ENCODE measurements around the gene ANKS4B.

- TF ChIP-seq POLR2A (IDR thresholded peaks at IDR 0.05; ENCODE audit: low read length) (no peak), GATA1 (IDR thresholded peaks at IDR 0.05; ENCODE audit: low read depth, low read length) (no peak)
Observed at GRCh38 chr16:21218153-21218552, 15.3 kb upstream of the ANKS4B start.
